HCT116 (cell line): ENCODE results near the gene CSTPP1.

ENCODE experiments used
- CTCF ChIP-seq, 3 experiments: fragments of 200-600 bp in 1 of 3; sonication (generic) in 1 of 3; IDR thresholded peaks in 2 of 3; conservative IDR thresholded peaks in 1 of 3; 2 replicates each; pipeline ENCODE4 v1.5.1; 2012 to 2017; ENCODE audit warnings: low read depth in 2 of 3, low read length in 2 of 3, antibody characterized with exemption in 1 of 3, borderline replicate concordance in 1 of 3, control low read depth in 1 of 3, mild to moderate bottlenecking in 1 of 3, mixed read lengths in 1 of 3, mixed run types in 1 of 3, moderate library complexity in 1 of 3; ENCODE audit not compliant: insufficient read depth in 1 of 3
- EZH2 ChIP-seq: fragments of 200-600 bp; sonication (generic); IDR thresholded peaks from 2 replicates; pipeline ENCODE4 v1.6.1; 2017; ENCODE audit warnings: antibody characterized with exemption, mixed run types
- EZH2phosphoT487 ChIP-seq: fragments of 200-600 bp; IDR thresholded peaks from 2 replicates; pipeline ENCODE4 v1.6.1; 2018; ENCODE audit warnings: antibody characterized with exemption, borderline replicate concordance
- MAX ChIP-seq: IDR thresholded peaks from 2 replicates; pipeline ENCODE4 v1.6.1; 2012
- POLR2A ChIP-seq: IDR thresholded peaks from 2 replicates; pipeline ENCODE4 v1.7.0; 2011; ENCODE audit warnings: borderline replicate concordance; ENCODE audit not compliant: insufficient read depth, insufficient read length; ENCODE audit errors: extremely low read depth
- POLR2AphosphoS5 ChIP-seq: IDR thresholded peaks from 2 replicates; pipeline ENCODE4 v1.6.1; 2011; ENCODE audit warnings: mild to moderate bottlenecking, low read depth, low read length, moderate library complexity
- RAD21 ChIP-seq: IDR thresholded peaks from 2 replicates; pipeline ENCODE4 v1.6.1; 2012; ENCODE audit warnings: low read depth, mild to moderate bottlenecking
- REST ChIP-seq: IDR thresholded peaks from 2 replicates; pipeline ENCODE4 v1.6.1; 2012; ENCODE audit warnings: low read depth
- SP1 ChIP-seq: IDR thresholded peaks from 2 replicates; pipeline ENCODE4 v1.6.1; 2012; ENCODE audit warnings: low read depth
- SRF ChIP-seq: IDR thresholded peaks from 2 replicates; pipeline ENCODE4 v1.6.1; 2012; ENCODE audit warnings: low read depth
- TCF7L2 ChIP-seq: IDR thresholded peaks from 2 replicates; pipeline ENCODE4 v1.7.0; 2011; ENCODE audit warnings: borderline replicate concordance, inconsistent platforms; ENCODE audit not compliant: insufficient read depth, insufficient read length; ENCODE audit errors: extremely low read depth
- YY1 ChIP-seq: IDR thresholded peaks from 2 replicates; pipeline ENCODE4 v1.6.1; 2011; ENCODE audit warnings: low read length, low read depth, moderate library complexity, mild to moderate bottlenecking; ENCODE audit not compliant: insufficient replicate concordance; ENCODE audit errors: extremely low read depth
- ZBTB33 ChIP-seq: IDR thresholded peaks from 2 replicates; pipeline ENCODE4 v1.6.1; 2011; ENCODE audit warnings: mild to moderate bottlenecking, low read length, moderate library complexity; ENCODE audit not compliant: insufficient replicate concordance; ENCODE audit errors: extremely low read depth

GRCh38 chr11:47060807-47061206, 124.2 kb downstream of the CSTPP1 start:
- TF ChIP-seq CTCF (IDR thresholded peaks at IDR 0.05 in 2 of 3, conservative IDR thresholded peaks at IDR 0.05 in 1 of 3; ENCODE audit: borderline replicate concordance in 1 of 3, insufficient read depth in 1 of 3, low read depth in 2 of 3, low read length in 2 of 3) (no peak), MAX (no peak), SRF (no peak), ZBTB33 (no peak), EZH2 (no peak), YY1 (no peak), REST (no peak), POLR2A (no peak), TCF7L2 (no peak), SP1 (no peak), EZH2phosphoT487 (no peak), POLR2AphosphoS5 (no peak), RAD21 (no peak)
